ENCODE results near the gene CKB.

The CKB gene

DNA sequence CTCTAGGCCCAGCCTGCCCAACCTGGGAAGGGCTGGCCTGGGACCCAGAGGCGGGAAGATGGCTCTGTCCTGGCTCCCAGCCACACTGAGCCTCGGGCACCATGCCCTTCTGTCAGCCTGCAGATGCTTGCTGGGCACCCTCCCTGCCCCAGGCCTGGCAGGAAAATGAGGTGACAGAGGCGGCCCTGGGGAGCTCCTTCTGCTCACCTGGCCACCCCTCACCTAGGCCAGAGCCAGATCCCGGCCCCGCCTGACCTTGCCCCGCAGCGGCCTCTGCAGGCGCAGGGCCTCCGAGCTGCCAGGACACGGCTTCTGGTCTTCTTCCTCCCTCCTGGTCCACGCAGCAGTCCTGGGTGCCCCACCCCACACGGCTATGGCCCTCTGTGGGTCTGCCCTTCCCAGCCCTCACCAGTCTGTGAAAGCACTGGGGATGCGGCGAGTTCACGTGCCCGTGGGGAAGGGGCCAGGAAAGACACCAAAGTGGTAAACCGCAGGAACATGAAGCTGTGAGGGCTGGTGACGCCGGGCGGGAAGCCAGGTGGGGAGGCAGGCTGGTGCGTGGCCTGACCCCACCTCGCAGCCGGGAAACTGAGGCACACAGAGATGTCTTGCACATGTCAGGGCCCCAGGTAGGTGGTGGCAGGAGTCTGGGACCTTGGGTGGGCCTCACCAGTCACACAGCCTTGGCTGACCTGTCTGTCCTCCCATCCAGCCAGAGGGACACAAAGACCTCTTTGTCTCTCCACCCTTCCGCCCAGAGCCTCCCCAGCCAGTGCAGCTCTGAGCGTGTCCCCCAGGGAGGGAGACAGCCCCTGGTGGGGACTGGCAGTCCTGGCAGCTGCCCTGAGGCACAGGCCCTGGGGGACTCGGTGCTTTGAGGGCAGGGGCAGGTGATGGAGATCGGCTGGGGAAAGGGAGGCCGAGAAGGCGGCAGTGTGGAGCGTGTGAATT lies 27.0 kb upstream of the CKB start:
- in situ Hi-C loops (cut with HindIII; ENCODE audit: low sequenced_read_pairs), result no loop called here
- TF ChIP-seq, protein P1, sequence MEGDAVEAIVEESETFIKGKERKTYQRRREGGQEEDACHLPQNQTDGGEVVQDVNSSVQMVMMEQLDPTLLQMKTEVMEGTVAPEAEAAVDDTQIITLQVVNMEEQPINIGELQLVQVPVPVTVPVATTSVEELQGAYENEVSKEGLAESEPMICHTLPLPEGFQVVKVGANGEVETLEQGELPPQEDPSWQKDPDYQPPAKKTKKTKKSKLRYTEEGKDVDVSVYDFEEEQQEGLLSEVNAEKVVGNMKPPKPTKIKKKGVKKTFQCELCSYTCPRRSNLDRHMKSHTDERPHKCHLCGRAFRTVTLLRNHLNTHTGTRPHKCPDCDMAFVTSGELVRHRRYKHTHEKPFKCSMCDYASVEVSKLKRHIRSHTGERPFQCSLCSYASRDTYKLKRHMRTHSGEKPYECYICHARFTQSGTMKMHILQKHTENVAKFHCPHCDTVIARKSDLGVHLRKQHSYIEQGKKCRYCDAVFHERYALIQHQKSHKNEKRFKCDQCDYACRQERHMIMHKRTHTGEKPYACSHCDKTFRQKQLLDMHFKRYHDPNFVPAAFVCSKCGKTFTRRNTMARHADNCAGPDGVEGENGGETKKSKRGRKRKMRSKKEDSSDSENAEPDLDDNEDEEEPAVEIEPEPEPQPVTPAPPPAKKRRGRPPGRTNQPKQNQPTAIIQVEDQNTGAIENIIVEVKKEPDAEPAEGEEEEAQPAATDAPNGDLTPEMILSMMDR (IDR thresholded peaks at IDR 0.05; ENCODE audit: low read depth, low read length, missing control alignments), result no peak
- no peak overlapping the region for H3K4me3 ChIP-seq (ENCODE audit: low read depth, low read length)
- DNase-seq (ENCODE audit: low read depth), result no peak

DNA sequence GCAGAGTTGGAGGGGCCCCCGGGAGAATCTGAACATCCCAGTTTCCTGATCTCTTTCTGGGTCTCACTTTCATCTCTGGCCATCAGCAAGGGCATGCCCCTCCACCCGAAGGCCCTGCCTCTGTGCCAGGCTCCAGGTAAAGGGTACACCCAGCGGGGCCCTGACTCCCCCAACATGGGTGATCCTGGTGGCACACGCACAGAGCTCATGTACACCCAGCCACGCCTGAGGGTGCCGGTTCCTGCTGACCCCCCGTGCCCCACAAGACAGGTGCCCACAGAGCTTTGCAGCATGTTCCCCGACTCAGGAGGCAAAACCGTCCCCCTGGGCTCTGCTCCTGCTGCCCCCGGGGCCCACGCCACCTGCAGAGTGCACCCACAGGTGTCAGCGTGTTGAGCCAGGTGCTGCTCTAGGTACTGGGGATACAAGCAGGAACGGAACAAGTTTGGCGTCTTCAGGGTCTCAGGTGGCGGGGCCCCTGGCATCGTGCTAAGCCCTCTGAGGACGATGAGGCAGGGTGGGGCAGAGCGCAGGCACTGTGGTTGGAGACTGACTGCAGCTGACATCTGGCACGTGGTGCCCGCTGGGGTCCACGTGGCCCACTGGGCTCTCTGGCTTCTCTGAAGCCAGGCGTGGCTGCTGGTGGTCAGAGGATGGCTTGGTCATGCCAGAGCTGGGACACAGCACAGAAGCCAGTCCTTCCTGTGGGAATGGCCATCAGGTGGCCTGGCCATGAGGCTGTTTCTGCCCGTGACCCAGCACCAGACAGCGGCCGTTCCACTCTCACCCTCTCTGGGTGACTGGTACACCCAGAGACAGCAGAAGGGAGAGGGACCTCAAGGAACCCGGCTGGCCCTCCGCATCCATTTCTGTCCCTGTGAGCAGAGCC lies 26.1 kb upstream of the CKB start:
- TF ChIP-seq, protein P1 (IDR thresholded peaks at IDR 0.05; ENCODE audit: low read depth, low read length, missing control alignments), result no peak
- DNase-seq (ENCODE audit: low read depth), result no peak
- in situ Hi-C loops (cut with HindIII; ENCODE audit: low sequenced_read_pairs), result no loop called here
- no peak overlapping the region for H3K4me3 ChIP-seq (ENCODE audit: low read depth, low read length)

DNA sequence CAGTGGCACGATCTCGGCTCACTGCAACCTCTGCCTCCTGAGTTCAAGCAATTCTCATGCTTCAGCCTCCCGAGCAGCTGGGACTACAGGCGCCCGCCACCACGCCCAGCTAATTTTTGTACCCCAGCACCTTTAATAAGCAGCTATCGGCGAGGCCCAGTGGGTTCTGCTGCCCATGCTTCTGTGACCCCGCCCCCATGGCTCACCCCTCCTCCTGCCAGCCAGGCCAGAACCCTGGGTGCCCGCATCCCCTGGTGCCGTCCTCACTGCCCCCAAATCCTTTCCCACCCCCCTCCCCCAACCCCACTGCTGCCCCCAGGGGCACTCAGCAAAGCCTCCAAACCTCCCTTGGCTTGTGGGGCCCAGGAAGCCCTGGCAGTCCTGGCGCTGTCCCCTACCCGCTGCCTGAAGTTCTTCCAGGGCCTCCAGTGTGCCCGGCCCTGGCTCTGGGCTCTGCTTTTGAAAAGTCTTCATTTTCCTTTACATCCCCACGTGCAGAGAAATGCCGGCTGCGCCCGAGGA lies 25.4 kb upstream of the CKB start:
- TF ChIP-seq, protein P1 (IDR thresholded peaks at IDR 0.05; ENCODE audit: low read depth, low read length, missing control alignments), result no peak
- H3K4me3 ChIP-seq (ENCODE audit: low read depth, low read length), result no peak overlapping the region
- in situ Hi-C loops (cut with HindIII; ENCODE audit: low sequenced_read_pairs), result no loop called here
- DNase-seq (ENCODE audit: low read depth), result no peak

DNA sequence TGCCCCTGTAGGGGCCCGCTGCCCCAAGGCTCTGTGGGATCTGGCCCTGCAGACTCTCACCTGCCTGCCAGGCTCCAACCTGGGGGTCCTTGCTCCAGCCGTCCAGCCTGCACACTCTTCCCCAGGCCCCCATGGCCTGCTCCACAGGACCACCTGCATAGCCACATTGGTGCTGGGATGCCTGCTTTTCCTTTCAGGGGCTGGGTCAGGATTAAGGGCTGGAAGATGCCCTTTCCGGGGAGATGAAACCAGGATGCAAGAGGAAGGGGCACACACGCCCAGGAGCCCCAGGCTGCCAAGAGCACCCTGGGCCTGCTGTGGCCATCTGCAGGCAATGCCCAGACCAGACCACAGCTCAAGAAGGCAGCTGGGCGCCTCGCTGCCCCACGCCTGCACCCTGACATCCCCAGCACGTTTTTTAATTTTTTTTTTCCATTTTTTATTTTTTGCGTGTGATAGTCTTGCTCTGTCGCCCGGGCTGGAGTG lies 24.9 kb upstream of the CKB start:
- no peak overlapping the region for H3K4me3 ChIP-seq (ENCODE audit: low read depth, low read length)
- TF ChIP-seq, protein P1 (IDR thresholded peaks at IDR 0.05; ENCODE audit: low read depth, low read length, missing control alignments), result no peak
- in situ Hi-C loops (cut with HindIII; ENCODE audit: low sequenced_read_pairs), result no loop called here
- DNase-seq (ENCODE audit: low read depth), result no peak

DNA sequence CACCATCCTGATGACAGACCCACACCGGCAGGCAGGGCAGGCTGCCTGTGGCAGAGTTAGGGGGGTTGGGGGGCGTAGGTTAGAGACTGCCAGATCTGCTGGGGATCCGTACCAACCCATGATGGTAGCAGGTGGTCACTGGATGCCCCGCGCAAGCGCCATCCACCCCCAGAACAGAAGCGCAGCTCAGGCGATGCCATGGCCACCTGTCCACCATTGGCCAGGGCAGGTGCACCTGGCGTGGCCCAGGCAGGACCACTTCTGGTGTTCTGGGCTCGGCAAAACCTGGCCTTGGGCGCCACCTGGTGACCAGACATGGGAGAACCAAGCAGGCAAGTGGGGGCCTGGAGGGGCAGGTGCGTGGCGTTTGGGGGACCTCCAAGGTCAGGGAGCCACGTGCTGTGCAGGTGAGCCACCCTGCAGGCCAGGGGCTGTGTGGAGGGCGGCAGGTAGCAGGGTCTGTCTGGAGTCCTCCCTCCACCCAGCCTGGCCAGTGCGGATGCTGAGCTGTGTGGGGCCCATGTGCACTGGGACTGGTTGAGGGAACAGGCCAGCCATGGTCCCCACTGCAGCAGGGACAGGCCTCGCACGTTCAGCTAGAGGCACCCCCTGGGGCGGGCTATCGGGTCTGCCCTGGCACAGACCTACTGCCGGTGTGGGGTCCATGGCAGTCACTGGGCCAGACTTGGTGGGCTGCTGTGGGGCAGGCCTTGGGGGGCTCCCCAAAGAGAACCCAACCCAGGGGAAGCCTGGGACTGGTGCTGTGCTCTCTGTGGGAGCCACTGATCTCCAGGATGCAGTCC lies 24.2 kb upstream of the CKB start:
- no peak overlapping the region for H3K4me3 ChIP-seq (ENCODE audit: low read depth, low read length)
- DNase-seq (ENCODE audit: low read depth), result peak; percentile 18
- in situ Hi-C loops (cut with HindIII; ENCODE audit: low sequenced_read_pairs), result no loop called here
- TF ChIP-seq, protein P1 (IDR thresholded peaks at IDR 0.05; ENCODE audit: low read depth, low read length, missing control alignments), result peak; percentile 75
